ENCODE measurements around the gene CLIC6.
A peak's percentile ranks its signal among the peaks of the same experiment; 100 is the strongest.

CLIC6 gene

GRCh38 chr21:34687065-34687464, 18.3 kb downstream of the CLIC6 start:
- H3K27ac ChIP-seq (ENCODE audit: extremely low read depth, low read depth, low read length): no peak overlapping the region
- H3K4me1 ChIP-seq (ENCODE audit: control insufficient read depth, insufficient read depth, low read length): no peaks in the 10 kb centered on the region
- H3K9me3 ChIP-seq (ENCODE audit: control insufficient read depth, insufficient read depth, low read depth, low read length): no peaks in the 10 kb centered on the region
- ChIA-PET POLR2A (no interaction called here), CTCF (interaction anchor here (0.7 to 1.7 kb wide), 3 partner anchors 18 to 1253 kb away, joined by 3 to 7 read pairs (median 5); no protein-coding TSS in a partner anchor)
- no peak for TF ChIP-seq ZNF26 (tag by site-specific recombination; IDR thresholded peaks at IDR 0.05)
- TF ChIP-seq KLF1 (tag by site-specific recombination; IDR thresholded peaks at IDR 0.05): no peak
- no peak for TF ChIP-seq SCRT2 (tag by site-specific recombination; IDR thresholded peaks at IDR 0.05)
- TF ChIP-seq ZNF677 (tag by site-specific recombination; IDR thresholded peaks at IDR 0.05): no peak
- no peak for TF ChIP-seq PRDM2 (tag by site-specific recombination; IDR thresholded peaks at IDR 0.05; ENCODE audit: borderline replicate concordance)
- no peak for TF ChIP-seq ZNF174 (tag by site-specific recombination; IDR thresholded peaks at IDR 0.05)
- TF ChIP-seq ZNF248 (tag by site-specific recombination; IDR thresholded peaks at IDR 0.05): no peak
- no peak for TF ChIP-seq KLF17 (tag by site-specific recombination; IDR thresholded peaks at IDR 0.05)
- no peaks in the 10 kb centered on the region for H3K36me3 ChIP-seq (ENCODE audit: control insufficient read depth in 2 of 2, insufficient read depth in 1 of 2, low read length in 2 of 2)
- H3K4me3 ChIP-seq (ENCODE audit: low read depth, low read length): no peak overlapping the region

GRCh38 chr21:34687745-34688144, 19.0 kb downstream of the CLIC6 start:
- Histone ChIP-seq H3K36me3 (ENCODE audit: control insufficient read depth in 2 of 2, insufficient read depth in 1 of 2, low read length in 2 of 2) (no peaks in the 10 kb centered on the region), H3K4me3 (ENCODE audit: low read depth, low read length) (no peak overlapping the region), H3K9me3 (ENCODE audit: control insufficient read depth, insufficient read depth, low read depth, low read length) (no peaks in the 10 kb centered on the region), H3K27ac (ENCODE audit: extremely low read depth, low read depth, low read length) (no peak overlapping the region), H3K4me1 (ENCODE audit: control insufficient read depth, insufficient read depth, low read length) (no peaks in the 10 kb centered on the region)
- CTCF ChIA-PET: interaction anchor here (0.7 to 1.7 kb wide), 5 partner anchors 17 to 1253 kb away, joined by 3 to 7 read pairs (median 4); no protein-coding TSS in a partner anchor
- POLR2A ChIA-PET: no interaction called here
- TF ChIP-seq ZSCAN4 (tag by site-specific recombination; IDR thresholded peaks at IDR 0.05) (no peak), REST (tag by site-specific recombination; IDR thresholded peaks at IDR 0.05) (peak; percentile 57), ZNF341 (tag by site-specific recombination; IDR thresholded peaks at IDR 0.05; ENCODE audit: low read depth) (no peak)

Measured in HEK293 (cell line).